Measurements from ENCODE around the gene MAP2.

DNA sequence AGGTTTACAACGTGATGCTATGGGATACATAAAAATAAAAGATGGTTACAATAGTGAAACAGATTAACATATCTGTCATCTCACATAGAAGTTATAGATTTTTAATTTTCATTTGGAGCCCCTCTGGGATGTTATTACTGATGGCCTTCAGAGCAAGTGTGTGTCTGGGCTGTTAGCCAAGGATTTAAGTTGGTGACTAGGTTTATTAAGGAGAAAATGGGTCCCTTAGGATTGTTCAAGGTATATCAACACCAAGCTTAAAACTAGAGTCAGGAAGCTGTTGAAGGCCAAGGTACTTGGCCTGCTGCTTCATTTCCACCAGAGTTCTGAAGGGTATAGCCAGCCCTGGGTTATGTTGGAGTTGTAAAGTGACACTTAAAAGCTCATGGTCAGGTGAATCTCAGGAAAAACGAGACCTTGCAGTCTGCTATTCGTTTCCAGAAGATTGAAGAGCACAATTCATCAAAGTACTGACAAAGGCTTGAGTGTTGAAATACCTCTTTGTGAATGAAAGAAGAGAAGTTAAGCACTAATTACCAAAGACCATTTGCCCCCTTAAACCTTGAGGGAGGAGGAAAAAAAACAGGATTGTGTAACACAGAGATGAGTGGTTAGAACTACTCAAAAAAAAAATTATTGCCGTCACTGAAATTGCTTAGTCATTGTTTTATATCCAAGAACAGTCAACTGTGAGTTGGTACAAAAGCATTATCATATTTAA is 48.4 kb downstream of the MAP2 start:
- TF ChIP-seq POLR2AphosphoS5 (IDR thresholded peaks at IDR 0.05; ENCODE audit: insufficient read depth, low read depth, low read length): no peak
- TF ChIP-seq, protein P1, sequence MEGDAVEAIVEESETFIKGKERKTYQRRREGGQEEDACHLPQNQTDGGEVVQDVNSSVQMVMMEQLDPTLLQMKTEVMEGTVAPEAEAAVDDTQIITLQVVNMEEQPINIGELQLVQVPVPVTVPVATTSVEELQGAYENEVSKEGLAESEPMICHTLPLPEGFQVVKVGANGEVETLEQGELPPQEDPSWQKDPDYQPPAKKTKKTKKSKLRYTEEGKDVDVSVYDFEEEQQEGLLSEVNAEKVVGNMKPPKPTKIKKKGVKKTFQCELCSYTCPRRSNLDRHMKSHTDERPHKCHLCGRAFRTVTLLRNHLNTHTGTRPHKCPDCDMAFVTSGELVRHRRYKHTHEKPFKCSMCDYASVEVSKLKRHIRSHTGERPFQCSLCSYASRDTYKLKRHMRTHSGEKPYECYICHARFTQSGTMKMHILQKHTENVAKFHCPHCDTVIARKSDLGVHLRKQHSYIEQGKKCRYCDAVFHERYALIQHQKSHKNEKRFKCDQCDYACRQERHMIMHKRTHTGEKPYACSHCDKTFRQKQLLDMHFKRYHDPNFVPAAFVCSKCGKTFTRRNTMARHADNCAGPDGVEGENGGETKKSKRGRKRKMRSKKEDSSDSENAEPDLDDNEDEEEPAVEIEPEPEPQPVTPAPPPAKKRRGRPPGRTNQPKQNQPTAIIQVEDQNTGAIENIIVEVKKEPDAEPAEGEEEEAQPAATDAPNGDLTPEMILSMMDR (IDR thresholded peaks at IDR 0.05; ENCODE audit: extremely low read depth in 1 of 2, insufficient read depth in 1 of 2, low read depth in 1 of 2, low read length in 2 of 2): no peak
- TF ChIP-seq MYC (IDR thresholded peaks at IDR 0.05; ENCODE audit: low read depth, low read length): no peak
- no peak for TF ChIP-seq POLR2A (IDR thresholded peaks at IDR 0.05; ENCODE audit: low read depth, low read length)
- TF ChIP-seq, protein P2, sequence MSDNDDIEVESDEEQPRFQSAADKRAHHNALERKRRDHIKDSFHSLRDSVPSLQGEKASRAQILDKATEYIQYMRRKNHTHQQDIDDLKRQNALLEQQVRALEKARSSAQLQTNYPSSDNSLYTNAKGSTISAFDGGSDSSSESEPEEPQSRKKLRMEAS (IDR thresholded peaks at IDR 0.05; ENCODE audit: insufficient read depth, insufficient read length): no peak

Measured in endothelial cell of umbilical vein (primary cell).